HL-60 (cell line): ENCODE results near the gene SOBP.

Source experiments
- POLR2AphosphoS5 ChIP-seq: IDR thresholded peaks from 2 replicates; pipeline ENCODE4 v1.6.1; 2012; ENCODE audit warnings: low read depth
- TF ChIP-seq, protein P1 (sequence below): IDR thresholded peaks from one replicate; pipeline ENCODE4 v1.5.1; 2011; ENCODE audit warnings: low read length, control low read depth, inconsistent platforms; ENCODE audit not compliant: insufficient read depth

DNA sequence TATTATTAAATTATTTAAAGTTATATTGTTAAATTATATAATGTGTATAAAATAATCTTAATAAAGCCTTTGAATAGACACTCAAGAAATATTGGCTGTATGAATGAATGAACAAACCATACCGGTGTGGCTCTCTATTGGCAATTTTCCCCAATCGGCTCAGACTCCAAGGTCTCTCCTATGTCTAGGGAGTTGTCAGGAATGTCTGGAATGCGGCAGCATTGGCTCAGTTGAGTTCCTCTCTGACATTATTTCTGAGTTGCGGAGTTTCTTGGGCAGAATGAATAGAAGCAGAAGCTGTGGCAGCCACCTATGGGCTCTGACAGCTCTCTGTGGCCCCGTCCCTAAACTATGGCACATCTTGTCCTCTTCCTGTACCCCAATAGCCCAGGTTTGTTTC, 111.0 kb downstream of the SOBP start:
- TF ChIP-seq, protein P1, sequence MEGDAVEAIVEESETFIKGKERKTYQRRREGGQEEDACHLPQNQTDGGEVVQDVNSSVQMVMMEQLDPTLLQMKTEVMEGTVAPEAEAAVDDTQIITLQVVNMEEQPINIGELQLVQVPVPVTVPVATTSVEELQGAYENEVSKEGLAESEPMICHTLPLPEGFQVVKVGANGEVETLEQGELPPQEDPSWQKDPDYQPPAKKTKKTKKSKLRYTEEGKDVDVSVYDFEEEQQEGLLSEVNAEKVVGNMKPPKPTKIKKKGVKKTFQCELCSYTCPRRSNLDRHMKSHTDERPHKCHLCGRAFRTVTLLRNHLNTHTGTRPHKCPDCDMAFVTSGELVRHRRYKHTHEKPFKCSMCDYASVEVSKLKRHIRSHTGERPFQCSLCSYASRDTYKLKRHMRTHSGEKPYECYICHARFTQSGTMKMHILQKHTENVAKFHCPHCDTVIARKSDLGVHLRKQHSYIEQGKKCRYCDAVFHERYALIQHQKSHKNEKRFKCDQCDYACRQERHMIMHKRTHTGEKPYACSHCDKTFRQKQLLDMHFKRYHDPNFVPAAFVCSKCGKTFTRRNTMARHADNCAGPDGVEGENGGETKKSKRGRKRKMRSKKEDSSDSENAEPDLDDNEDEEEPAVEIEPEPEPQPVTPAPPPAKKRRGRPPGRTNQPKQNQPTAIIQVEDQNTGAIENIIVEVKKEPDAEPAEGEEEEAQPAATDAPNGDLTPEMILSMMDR, result no peak
- TF ChIP-seq POLR2AphosphoS5, result no peak
